K562 (cell line): Measurements from ENCODE around the gene CSNK1D. TPM values are rescaled to one million over a fixed set of nuclear protein-coding genes. Genes with fewer than 3 reads are reported as not detected.

Experiments used
- CREBBP ChIP-seq: IDR thresholded peaks from one replicate; pipeline ENCODE4 v1.6.1; 2012; ENCODE audit warnings: low read depth, mild to moderate bottlenecking, control low read depth, inconsistent platforms, low read length
- EGR1 ChIP-seq: fragments of 450-650 bp; conservative IDR thresholded peaks from 2 replicates; pipeline ENCODE4 v1.6.1; 2017; ENCODE audit warnings: mild to moderate bottlenecking
- FOS ChIP-seq: IDR thresholded peaks from 3 replicates; pipeline ENCODE4 v1.6.1; 2011; ENCODE audit not compliant: insufficient read length; ENCODE audit errors: extremely low read depth
- KLF10 ChIP-seq: fragments of 250-450 bp; sonication (Bioruptor Pico); IDR thresholded peaks from 2 replicates; pipeline ENCODE4 v1.6.1; 2021; ENCODE audit warnings: matching md5 sums
- NCOA4 ChIP-seq: fragments of 450-650 bp; IDR thresholded peaks from 2 replicates; pipeline ENCODE4 v1.6.1; 2018; ENCODE audit warnings: mild to moderate bottlenecking; ENCODE audit not compliant: partially characterized antibody
- RHOXF2B ChIP-seq: fragments of 250-450 bp; sonication (Bioruptor Pico); conservative IDR thresholded peaks from 2 replicates; pipeline ENCODE4 v1.5.1; 2021
- RREB1 ChIP-seq: fragments of 250-450 bp; sonication (Bioruptor Pico); IDR thresholded peaks from 2 replicates; pipeline ENCODE4 v1.4.0; 2020
- UBTF ChIP-seq, 2 experiments: IDR thresholded peaks; 2 replicates each; pipeline ENCODE4 v1.6.1; 2012; ENCODE audit warnings: improper control_type of control experiment in 2 of 2, low read depth in 2 of 2, low read length in 2 of 2, borderline replicate concordance in 1 of 2
- ZNF444 ChIP-seq: fragments of 250-450 bp; sonication (Bioruptor Pico); IDR thresholded peaks from 2 replicates; pipeline ENCODE4 v1.4.0; 2020; ENCODE audit warnings: mild to moderate bottlenecking, moderate library complexity
- ZNF518B ChIP-seq: fragments of 250-450 bp; sonication (Bioruptor Pico); IDR thresholded peaks from 2 replicates; pipeline ENCODE4 v1.5.0; 2021; ENCODE audit warnings: mild to moderate bottlenecking, moderate library complexity
- polyA plus RNA-seq, 8 experiments: library from polyadenylated mRNA; depleted of rRNA in 4 of 8; stranded (reverse) in 5 of 8; unstranded in 3 of 8; fragments of >200 nt; fragmentation: Nextera tagmentation in 2 of 8; fragmentation: Illumina TruSeq in 1 of 8; extraction: Ambion mirVana in 2 of 8; extraction: Trizol in 1 of 8; gene quantifications; 2 replicates each; pipeline versions ENCODE4 v1.2.1 to v1.2.3, GENCODE V29; 2011 to 2014; ENCODE audit warnings: inconsistent platforms in 1 of 8, missing spikeins in 1 of 8
- total RNA-seq, 7 experiments: library from RNA; depleted of rRNA in 6 of 7; stranded (reverse); fragments of >200 nt in 6 of 7; fragmentation: Illumina TruSeq in 2 of 7; extraction: Trizol in 2 of 7; gene quantifications; 2 replicates each; pipeline versions ENCODE4 v1.2.1 to v1.2.3, GENCODE V29; 2011 to 2021; ENCODE audit warnings: low replicate concordance in 1 of 7

CSNK1D gene
- total and polyA plus RNA-seq, 9 of the 15 experiments (the other 6 are each of a cell fraction or from before 2014, with no cell fraction given), result 6.5 to 133 (median 41.3) TPM

GRCh38 chr17:82297714-82298537 is 24.4 kb upstream of the CSNK1D start (continued):
- TF ChIP-seq ZNF518B (CRISPR knock-in tag) (no peak), FOS (no peak), UBTF (IDR thresholded peaks at IDR 0.05; ENCODE audit: borderline replicate concordance in 1 of 2, low read depth in 2 of 2, low read length in 2 of 2) (peak; percentile 77 to 92; a peak in 3 of 4 replicates), RREB1 (CRISPR knock-in tag) (no peak), EGR1 (no peak; the same call in 1 of the 2 replicates), ZNF444 (CRISPR knock-in tag) (no peak), NCOA4 (no peak), CREBBP (no peak), KLF10 (no peak), RHOXF2B (CRISPR knock-in tag) (no peak)
